Gastrocnemius medialis (tissue), 4 donors: ENCODE data around the gene SH3GL3.

Experiments
- CTCF ChIP-seq, 5 experiments: fragments of 450-650 bp in 3 of 5; fragments of 200-600 bp in 2 of 5; sonication (generic) in 2 of 5; IDR thresholded peaks in 4 of 5; conservative IDR thresholded peaks in 1 of 5; 1 replicate in 4 of 5; 2 replicates in 1 of 5; pipeline ENCODE4 v1.5.1; 2016 to 2019; ENCODE audit warnings: antibody characterized with exemption in 5 of 5, mild to moderate bottlenecking in 3 of 5, moderate library complexity in 3 of 5
- POLR2A ChIP-seq, 2 donors: fragments of 450-650 bp; IDR thresholded peaks; one replicate each; pipeline ENCODE4 v1.6.1; 2017; ENCODE audit warnings: antibody characterized with exemption in 2 of 2, mild to moderate bottlenecking in 2 of 2, moderate library complexity in 2 of 2

GRCh38 chr15:83605111-83605945, 158.2 kb downstream of the SH3GL3 start:
- TF ChIP-seq POLR2A (IDR thresholded peaks at IDR 0.05) (no peak), CTCF (IDR thresholded peaks at IDR 0.05 in 4 of 5, conservative IDR thresholded peaks at IDR 0.05 in 1 of 5) (no peak)
